ENCODE measurements around the gene OXLD1. TPM values are rescaled to one million over a fixed set of nuclear protein-coding genes. Genes with fewer than 3 reads are reported as not detected.

The OXLD1 gene
- 103 and 124 TPM in 2 replicates for polyA plus RNA-seq (2012; rRNA removed)
- polyA plus RNA-seq (2012; cell fraction: cytosol; rRNA removed) = 46.3 and 68.1 TPM in 2 replicates
- 278 and 326 TPM in 2 replicates for polyA plus RNA-seq (2012; cell fraction: nucleus; rRNA removed)

DNA sequence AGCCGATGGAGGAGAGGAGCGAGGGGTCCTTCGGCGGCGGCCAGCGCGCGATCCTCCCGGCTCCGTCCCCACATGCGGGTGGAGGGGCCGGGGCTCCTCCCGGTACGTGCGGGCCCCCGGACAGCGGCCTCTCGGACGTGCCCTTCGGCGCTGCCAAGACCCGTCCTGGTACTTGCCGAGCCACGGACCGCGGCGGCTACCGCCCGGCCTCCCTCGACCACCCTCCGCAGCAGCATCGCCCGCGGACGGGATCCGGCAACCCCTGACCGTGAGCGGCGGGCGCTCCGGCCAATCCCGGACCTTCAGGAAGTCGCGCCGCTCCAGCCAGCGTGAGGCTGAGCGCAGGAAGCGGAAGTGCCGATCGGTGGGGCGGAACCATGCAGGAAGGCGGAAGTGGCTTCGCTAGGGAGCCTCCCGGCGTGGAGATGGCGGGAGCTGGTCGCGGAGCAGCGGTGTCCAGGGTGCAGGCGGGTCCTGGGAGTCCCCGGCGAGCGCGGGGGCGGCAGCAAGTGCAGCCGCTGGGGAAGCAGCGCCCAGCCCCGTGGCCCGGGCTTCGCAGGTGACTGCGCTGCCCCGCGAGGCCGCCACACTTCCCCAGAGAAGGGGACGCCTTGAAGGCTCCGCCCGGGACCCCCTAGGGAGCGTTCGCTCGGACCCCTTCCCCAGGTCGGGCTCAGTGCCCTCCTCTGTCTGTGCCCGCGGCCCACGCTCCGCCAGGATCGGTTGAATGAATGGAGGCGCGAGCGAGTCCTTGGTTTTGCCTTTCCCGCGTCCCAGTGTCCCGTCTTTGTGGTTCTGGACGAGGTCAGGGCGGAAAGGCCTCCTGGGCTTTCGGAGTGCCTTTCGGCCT, at the start of gene OXLD1, which contains the start of gene CCDC137:
OXLD1 (minus strand) TSS at position 264 of the 850 bp plus-strand sequence; CDS start at position 236, 28 bp downstream.
CCDC137 (plus strand) TSS at position 396 of the 850 bp plus-strand sequence; CDS start at position 426, 30 bp downstream.
- Histone ChIP-seq H2AFZ (ENCODE audit: low read depth) (peak within 1 kb of the TSS; percentile 63), H3K36me3 (replicated peaks in 1 of 2; ENCODE audit: control insufficient read depth in 1 of 2, insufficient read depth in 2 of 2, low read length in 1 of 2) (peaks cover 28 to 40% of the 10 kb centered on the region in 2 experiments), H3K4me1 (ENCODE audit: control insufficient read depth in 1 of 2, insufficient read depth in 2 of 2, low read depth in 1 of 2, low read length in 1 of 2) (peaks cover 18 to 22% of the 10 kb centered on the region in 2 experiments; a peak in 3 of 4 replicates), H4K20me1 (ENCODE audit: insufficient read depth) (no peaks in the 10 kb centered on the region), H3K9ac (peak within 1 kb of the TSS; percentile 96), H3K4me3 (ENCODE audit: low read depth in 2 of 2, low read length in 1 of 2) (peak within 1 kb of the TSS; percentile 74 to 96), H3K9me3 (no peaks in the 10 kb centered on the region), H3K4me2 (peak within 1 kb of the TSS; percentile 92), H3F3A (replicated peaks; ENCODE audit: insufficient read depth) (peaks cover 7% of the 10 kb centered on the region), H3K27me3 (ENCODE audit: insufficient read depth) (no peaks in the 10 kb centered on the region), H3K9me2 (no peaks in the 10 kb centered on the region), H3K79me2 (ENCODE audit: insufficient read depth) (peaks cover 67% of the 10 kb centered on the region), H3K27ac (ENCODE audit: low read depth in 2 of 2, low read length in 1 of 2) (peak within 1 kb of the TSS; percentile 71 to 80)
- 1% methylated on average over 54 of the region's 96 CpGs for WGBS (ENCODE audit: low lambda C conversion rate)
- CTCF ChIA-PET = interaction anchor here (0.6 to 2.9 kb wide), 5 partner anchors 9 to 540 kb away, joined by 3 to 12 read pairs (median 6); partner anchors contain the start of gene MRPL12
- peak; percentile 100 for DNase-seq
- POLR2A ChIA-PET = interaction anchor here (0.6 to 2.3 kb wide), 10 partner anchors 9 to 225 kb away, joined by 3 to 7 read pairs (median 4); partner anchors contain the start of genes ALYREF, ARL16, HGS and MCRIP1
- TF ChIP-seq POLR2AphosphoS5 (IDR thresholded peaks at IDR 0.05; ENCODE audit: low read depth, low read length) (peak; percentile 97), ELF1 (IDR thresholded peaks at IDR 0.05) (peak; percentile 100), FOXJ3 (CRISPR knock-in tag; IDR thresholded peaks at IDR 0.05) (0 out of 2 replicates have a peak, but pooled peaks have one; percentile 7), NFIC (IDR thresholded peaks at IDR 0.05; ENCODE audit: borderline replicate concordance) (no peak), YY1 (IDR thresholded peaks at IDR 0.05; ENCODE audit: low read depth) (peak; percentile 92), SIN3A (IDR thresholded peaks at IDR 0.05; ENCODE audit: borderline replicate concordance, low read depth, low read length) (0 out of 2 replicates have a peak, but pooled peaks have one; percentile 67), MXI1 (IDR thresholded peaks at IDR 0.05; ENCODE audit: low read depth, low read length) (peak; percentile 93), FOSL2 (IDR thresholded peaks at IDR 0.05; ENCODE audit: borderline replicate concordance, low read depth) (no peak), EP300 (IDR thresholded peaks at IDR 0.05; ENCODE audit: borderline replicate concordance in 1 of 2, low read depth in 1 of 2, low read length in 1 of 2) (no peak), MEF2A (IDR thresholded peaks at IDR 0.05; ENCODE audit: borderline replicate concordance, low read depth) (no peak), TAF1 (IDR thresholded peaks at IDR 0.05; ENCODE audit: borderline replicate concordance, low read depth, low read length) (peak; percentile 98), JUND (IDR thresholded peaks at IDR 0.05) (no peak), GABPA (IDR thresholded peaks at IDR 0.05; ENCODE audit: low read depth) (peak; percentile 99), CHD2 (IDR thresholded peaks at IDR 0.05; ENCODE audit: low read length, partially characterized antibody) (peak; percentile 94), EZH2phosphoT487 (IDR thresholded peaks at IDR 0.05; ENCODE audit: borderline replicate concordance, low read depth) (no peak)
- TF ChIP-seq, protein P1, sequence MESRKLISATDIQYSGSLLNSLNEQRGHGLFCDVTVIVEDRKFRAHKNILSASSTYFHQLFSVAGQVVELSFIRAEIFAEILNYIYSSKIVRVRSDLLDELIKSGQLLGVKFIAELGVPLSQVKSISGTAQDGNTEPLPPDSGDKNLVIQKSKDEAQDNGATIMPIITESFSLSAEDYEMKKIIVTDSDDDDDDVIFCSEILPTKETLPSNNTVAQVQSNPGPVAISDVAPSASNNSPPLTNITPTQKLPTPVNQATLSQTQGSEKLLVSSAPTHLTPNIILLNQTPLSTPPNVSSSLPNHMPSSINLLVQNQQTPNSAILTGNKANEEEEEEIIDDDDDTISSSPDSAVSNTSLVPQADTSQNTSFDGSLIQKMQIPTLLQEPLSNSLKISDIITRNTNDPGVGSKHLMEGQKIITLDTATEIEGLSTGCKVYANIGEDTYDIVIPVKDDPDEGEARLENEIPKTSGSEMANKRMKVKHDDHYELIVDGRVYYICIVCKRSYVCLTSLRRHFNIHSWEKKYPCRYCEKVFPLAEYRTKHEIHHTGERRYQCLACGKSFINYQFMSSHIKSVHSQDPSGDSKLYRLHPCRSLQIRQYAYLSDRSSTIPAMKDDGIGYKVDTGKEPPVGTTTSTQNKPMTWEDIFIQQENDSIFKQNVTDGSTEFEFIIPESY (IDR thresholded peaks at IDR 0.05; ENCODE audit: borderline replicate concordance, low read depth) = peak; percentile 47; the same call in 1 of the 2 replicates
- TF ChIP-seq, protein P2, sequence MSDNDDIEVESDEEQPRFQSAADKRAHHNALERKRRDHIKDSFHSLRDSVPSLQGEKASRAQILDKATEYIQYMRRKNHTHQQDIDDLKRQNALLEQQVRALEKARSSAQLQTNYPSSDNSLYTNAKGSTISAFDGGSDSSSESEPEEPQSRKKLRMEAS (IDR thresholded peaks at IDR 0.05; ENCODE audit: low read depth) = peak; percentile 97; the same call in 1 of the 2 replicates
- TF ChIP-seq, protein P3, sequence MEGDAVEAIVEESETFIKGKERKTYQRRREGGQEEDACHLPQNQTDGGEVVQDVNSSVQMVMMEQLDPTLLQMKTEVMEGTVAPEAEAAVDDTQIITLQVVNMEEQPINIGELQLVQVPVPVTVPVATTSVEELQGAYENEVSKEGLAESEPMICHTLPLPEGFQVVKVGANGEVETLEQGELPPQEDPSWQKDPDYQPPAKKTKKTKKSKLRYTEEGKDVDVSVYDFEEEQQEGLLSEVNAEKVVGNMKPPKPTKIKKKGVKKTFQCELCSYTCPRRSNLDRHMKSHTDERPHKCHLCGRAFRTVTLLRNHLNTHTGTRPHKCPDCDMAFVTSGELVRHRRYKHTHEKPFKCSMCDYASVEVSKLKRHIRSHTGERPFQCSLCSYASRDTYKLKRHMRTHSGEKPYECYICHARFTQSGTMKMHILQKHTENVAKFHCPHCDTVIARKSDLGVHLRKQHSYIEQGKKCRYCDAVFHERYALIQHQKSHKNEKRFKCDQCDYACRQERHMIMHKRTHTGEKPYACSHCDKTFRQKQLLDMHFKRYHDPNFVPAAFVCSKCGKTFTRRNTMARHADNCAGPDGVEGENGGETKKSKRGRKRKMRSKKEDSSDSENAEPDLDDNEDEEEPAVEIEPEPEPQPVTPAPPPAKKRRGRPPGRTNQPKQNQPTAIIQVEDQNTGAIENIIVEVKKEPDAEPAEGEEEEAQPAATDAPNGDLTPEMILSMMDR (IDR thresholded peaks at IDR 0.05) = no peak
- TF ChIP-seq, protein P4, sequence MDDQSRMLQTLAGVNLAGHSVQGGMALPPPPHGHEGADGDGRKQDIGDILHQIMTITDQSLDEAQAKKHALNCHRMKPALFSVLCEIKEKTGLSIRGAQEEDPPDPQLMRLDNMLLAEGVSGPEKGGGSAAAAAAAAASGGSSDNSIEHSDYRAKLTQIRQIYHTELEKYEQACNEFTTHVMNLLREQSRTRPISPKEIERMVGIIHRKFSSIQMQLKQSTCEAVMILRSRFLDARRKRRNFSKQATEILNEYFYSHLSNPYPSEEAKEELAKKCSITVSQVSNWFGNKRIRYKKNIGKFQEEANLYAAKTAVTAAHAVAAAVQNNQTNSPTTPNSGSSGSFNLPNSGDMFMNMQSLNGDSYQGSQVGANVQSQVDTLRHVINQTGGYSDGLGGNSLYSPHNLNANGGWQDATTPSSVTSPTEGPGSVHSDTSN (IDR thresholded peaks at IDR 0.05) = peak; percentile 100
- TF ChIP-seq, protein P5, sequence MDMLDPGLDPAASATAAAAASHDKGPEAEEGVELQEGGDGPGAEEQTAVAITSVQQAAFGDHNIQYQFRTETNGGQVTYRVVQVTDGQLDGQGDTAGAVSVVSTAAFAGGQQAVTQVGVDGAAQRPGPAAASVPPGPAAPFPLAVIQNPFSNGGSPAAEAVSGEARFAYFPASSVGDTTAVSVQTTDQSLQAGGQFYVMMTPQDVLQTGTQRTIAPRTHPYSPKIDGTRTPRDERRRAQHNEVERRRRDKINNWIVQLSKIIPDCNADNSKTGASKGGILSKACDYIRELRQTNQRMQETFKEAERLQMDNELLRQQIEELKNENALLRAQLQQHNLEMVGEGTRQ (IDR thresholded peaks at IDR 0.05; ENCODE audit: borderline replicate concordance, low read depth, low read length) = no peak
- TF ChIP-seq, protein P6, sequence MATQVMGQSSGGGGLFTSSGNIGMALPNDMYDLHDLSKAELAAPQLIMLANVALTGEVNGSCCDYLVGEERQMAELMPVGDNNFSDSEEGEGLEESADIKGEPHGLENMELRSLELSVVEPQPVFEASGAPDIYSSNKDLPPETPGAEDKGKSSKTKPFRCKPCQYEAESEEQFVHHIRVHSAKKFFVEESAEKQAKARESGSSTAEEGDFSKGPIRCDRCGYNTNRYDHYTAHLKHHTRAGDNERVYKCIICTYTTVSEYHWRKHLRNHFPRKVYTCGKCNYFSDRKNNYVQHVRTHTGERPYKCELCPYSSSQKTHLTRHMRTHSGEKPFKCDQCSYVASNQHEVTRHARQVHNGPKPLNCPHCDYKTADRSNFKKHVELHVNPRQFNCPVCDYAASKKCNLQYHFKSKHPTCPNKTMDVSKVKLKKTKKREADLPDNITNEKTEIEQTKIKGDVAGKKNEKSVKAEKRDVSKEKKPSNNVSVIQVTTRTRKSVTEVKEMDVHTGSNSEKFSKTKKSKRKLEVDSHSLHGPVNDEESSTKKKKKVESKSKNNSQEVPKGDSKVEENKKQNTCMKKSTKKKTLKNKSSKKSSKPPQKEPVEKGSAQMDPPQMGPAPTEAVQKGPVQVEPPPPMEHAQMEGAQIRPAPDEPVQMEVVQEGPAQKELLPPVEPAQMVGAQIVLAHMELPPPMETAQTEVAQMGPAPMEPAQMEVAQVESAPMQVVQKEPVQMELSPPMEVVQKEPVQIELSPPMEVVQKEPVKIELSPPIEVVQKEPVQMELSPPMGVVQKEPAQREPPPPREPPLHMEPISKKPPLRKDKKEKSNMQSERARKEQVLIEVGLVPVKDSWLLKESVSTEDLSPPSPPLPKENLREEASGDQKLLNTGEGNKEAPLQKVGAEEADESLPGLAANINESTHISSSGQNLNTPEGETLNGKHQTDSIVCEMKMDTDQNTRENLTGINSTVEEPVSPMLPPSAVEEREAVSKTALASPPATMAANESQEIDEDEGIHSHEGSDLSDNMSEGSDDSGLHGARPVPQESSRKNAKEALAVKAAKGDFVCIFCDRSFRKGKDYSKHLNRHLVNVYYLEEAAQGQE (IDR thresholded peaks at IDR 0.05; ENCODE audit: low read depth, low read length) = peak; percentile 22; the same call in 1 of the 2 replicates
